OCI-LY1 (cell line): ENCODE measurements around the gene TGM5.

Experiments used
- H2AFZ ChIP-seq: fragments of 200-600 bp; sonication (generic), shearing (Covaris generic); 2 replicates; pipeline ENCODE4 v1.6.0; 2014; ENCODE audit warnings: antibody characterized with exemption, mild to moderate bottlenecking, low read length
- H3F3A ChIP-seq: fragments of 200-600 bp; sonication (generic), shearing (Covaris generic); 2 replicates; pipeline ENCODE4 v1.6.0; 2014; ENCODE audit warnings: mild to moderate bottlenecking, antibody characterized with exemption, low read length, moderate library complexity; ENCODE audit not compliant: insufficient read depth
- H3K27ac ChIP-seq: fragments of 200-600 bp; sonication (generic); 2 replicates; pipeline ENCODE4 v1.5.1; 2014; ENCODE audit warnings: low read length, mixed run types, mild to moderate bottlenecking, low read depth; ENCODE audit not compliant: poor library complexity, severe bottlenecking
- H3K27me3 ChIP-seq: fragments of 200-600 bp; sonication (generic); 2 replicates; pipeline ENCODE4 v1.6.0; 2014; ENCODE audit warnings: antibody characterized with exemption, mild to moderate bottlenecking, low read length, moderate library complexity; ENCODE audit not compliant: insufficient read depth
- H3K36me3 ChIP-seq: fragments of 200-600 bp; sonication (generic); 2 replicates; pipeline ENCODE4 v1.6.1; 2014; ENCODE audit warnings: mild to moderate bottlenecking, antibody characterized with exemption, low read length, moderate library complexity, mixed read lengths; ENCODE audit not compliant: insufficient read depth
- H3K4me1 ChIP-seq: fragments of 200-600 bp; sonication (generic); 2 replicates; pipeline ENCODE4 v1.5.1; 2014; ENCODE audit warnings: mild to moderate bottlenecking, low read length, moderate library complexity; ENCODE audit not compliant: insufficient read depth, severe bottlenecking
- H3K4me2 ChIP-seq: fragments of 200-600 bp; sonication (generic), shearing (Covaris generic); 2 replicates; pipeline ENCODE4 v1.6.1; 2014; ENCODE audit warnings: low read length
- H3K4me3 ChIP-seq: fragments of 200-600 bp; sonication (generic); 2 replicates; pipeline ENCODE4 v1.5.1; 2014; ENCODE audit warnings: low read length, low read depth, mild to moderate bottlenecking, mixed read lengths; ENCODE audit not compliant: poor library complexity, severe bottlenecking
- H3K79me2 ChIP-seq: fragments of 200-600 bp; shearing (Covaris generic); 2 replicates; pipeline ENCODE4 v1.6.1; 2016; ENCODE audit warnings: mixed run types, low read length, mixed read lengths; ENCODE audit not compliant: insufficient read depth
- H3K9ac ChIP-seq: fragments of 200-600 bp; sonication (generic), shearing (Covaris generic); 2 replicates; pipeline ENCODE4 v1.6.1; 2014; ENCODE audit warnings: mild to moderate bottlenecking, low read length, mixed read lengths
- H3K9me2 ChIP-seq: fragments of 200-600 bp; sonication (generic), shearing (Covaris generic); 2 replicates; pipeline ENCODE4 v1.6.1; 2014; ENCODE audit warnings: low read depth, mild to moderate bottlenecking, low read length, mixed read lengths
- H3K9me3 ChIP-seq: fragments of 200-600 bp; shearing (Covaris generic); 2 replicates; pipeline ENCODE4 v1.6.1; 2014; ENCODE audit warnings: low read length, mixed read lengths
- H4K20me1 ChIP-seq: fragments of 200-600 bp; sonication (generic), shearing (Covaris generic); 2 replicates; pipeline ENCODE4 v1.6.0; 2016; ENCODE audit warnings: mild to moderate bottlenecking, low read length; ENCODE audit not compliant: insufficient read depth
- CTCF ChIP-seq: fragments of 200-600 bp; sonication (generic), shearing (Covaris generic); IDR thresholded peaks from 2 replicates; pipeline ENCODE4 v1.5.1; 2017; ENCODE audit warnings: mild to moderate bottlenecking, antibody characterized with exemption, low read length, moderate library complexity, mixed read lengths
- EZH2 ChIP-seq: fragments of 200-600 bp; sonication (generic), shearing (Covaris generic); IDR thresholded peaks from 2 replicates; pipeline ENCODE4 v1.8.0; 2017; ENCODE audit warnings: borderline replicate concordance, mixed run types, mild to moderate bottlenecking, antibody characterized with exemption, low read length, moderate library complexity, mixed read lengths

The TGM5 gene

GRCh38 chr15:43196760-43197548 is 69.8 kb downstream of the TGM5 start:
- Histone ChIP-seq H3F3A (no peaks in the 10 kb centered on the region), H3K79me2 (no peaks in the 10 kb centered on the region), H3K36me3 (peaks cover 44% of the 10 kb centered on the region), H4K20me1 (no peaks in the 10 kb centered on the region), H3K9me2 (no peaks in the 10 kb centered on the region), H3K9ac (no peak overlapping the region), H2AFZ (no peak overlapping the region), H3K27me3 (no peaks in the 10 kb centered on the region; the same call in 1 of the 2 replicates), H3K27ac (no peak overlapping the region), H3K9me3 (no peaks in the 10 kb centered on the region), H3K4me1 (no peaks in the 10 kb centered on the region), H3K4me2 (no peak overlapping the region), H3K4me3 (no peak overlapping the region)
- TF ChIP-seq CTCF (no peak), EZH2 (no peak)

GRCh38 chr15:43194795-43195194 is 71.9 kb downstream of the TGM5 start:
- Histone ChIP-seq H3K4me2 (no peak overlapping the region), H3K4me3 (no peak overlapping the region), H3K27me3 (no peaks in the 10 kb centered on the region), H3K9me3 (no peaks in the 10 kb centered on the region), H2AFZ (no peak overlapping the region), H3F3A (no peaks in the 10 kb centered on the region), H3K4me1 (no peaks in the 10 kb centered on the region), H4K20me1 (no peaks in the 10 kb centered on the region), H3K9me2 (no peaks in the 10 kb centered on the region), H3K9ac (no peak overlapping the region), H3K36me3 (peaks cover 65% of the 10 kb centered on the region), H3K79me2 (no peaks in the 10 kb centered on the region), H3K27ac (no peak overlapping the region)
- TF ChIP-seq CTCF: no peak

GRCh38 chr15:43193710-43194109 is 73.0 kb downstream of the TGM5 start:
- TF ChIP-seq EZH2 (no peak), CTCF (no peak)
- Histone ChIP-seq H3K27ac (no peak overlapping the region), H3K79me2 (no peaks in the 10 kb centered on the region), H3K9me2 (no peaks in the 10 kb centered on the region), H3K9me3 (no peaks in the 10 kb centered on the region), H4K20me1 (no peaks in the 10 kb centered on the region), H3K9ac (no peak overlapping the region), H3K4me3 (no peak overlapping the region), H2AFZ (no peak overlapping the region), H3K4me2 (no peak overlapping the region), H3F3A (no peaks in the 10 kb centered on the region), H3K4me1 (no peaks in the 10 kb centered on the region), H3K27me3 (no peaks in the 10 kb centered on the region), H3K36me3 (peaks cover 73% of the 10 kb centered on the region)
